Measurements from ENCODE around the gene CCDC157. TPM values are rescaled to one million over a fixed set of nuclear protein-coding genes. Genes with fewer than 3 reads are reported as not detected.

The CCDC157 gene
- total RNA-seq, 1 experiment from 2014 or later, result 6.2 TPM

DNA sequence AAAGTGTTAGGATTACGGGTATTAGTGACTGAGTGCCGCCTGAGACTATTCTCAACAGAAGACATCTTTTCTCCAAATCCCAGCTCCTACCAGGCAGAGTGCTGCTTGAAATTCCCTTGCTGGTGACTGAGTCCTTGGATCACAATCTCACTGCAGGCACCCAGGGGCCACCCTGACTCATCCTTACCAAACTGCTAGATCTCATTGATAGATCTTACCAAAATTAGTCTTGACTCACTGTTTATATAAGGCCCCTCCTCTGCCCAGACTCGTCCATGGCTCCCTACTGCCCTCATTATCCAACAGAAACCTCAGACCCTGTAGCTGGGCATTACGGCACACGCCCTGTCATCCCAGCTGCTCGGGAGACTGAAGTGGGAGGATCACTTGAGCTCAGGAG, 44.8 kb upstream of the CCDC157 start:
- BruUV-seq (replicated peaks), result no TSS peak
- CTCF ChIA-PET, result interaction anchor here (1.2 to 1.5 kb wide), 2 partner anchors 14 to 15 kb away, joined by 4 to 6 read pairs; partner anchors contain the start of gene TBC1D10A

DNA sequence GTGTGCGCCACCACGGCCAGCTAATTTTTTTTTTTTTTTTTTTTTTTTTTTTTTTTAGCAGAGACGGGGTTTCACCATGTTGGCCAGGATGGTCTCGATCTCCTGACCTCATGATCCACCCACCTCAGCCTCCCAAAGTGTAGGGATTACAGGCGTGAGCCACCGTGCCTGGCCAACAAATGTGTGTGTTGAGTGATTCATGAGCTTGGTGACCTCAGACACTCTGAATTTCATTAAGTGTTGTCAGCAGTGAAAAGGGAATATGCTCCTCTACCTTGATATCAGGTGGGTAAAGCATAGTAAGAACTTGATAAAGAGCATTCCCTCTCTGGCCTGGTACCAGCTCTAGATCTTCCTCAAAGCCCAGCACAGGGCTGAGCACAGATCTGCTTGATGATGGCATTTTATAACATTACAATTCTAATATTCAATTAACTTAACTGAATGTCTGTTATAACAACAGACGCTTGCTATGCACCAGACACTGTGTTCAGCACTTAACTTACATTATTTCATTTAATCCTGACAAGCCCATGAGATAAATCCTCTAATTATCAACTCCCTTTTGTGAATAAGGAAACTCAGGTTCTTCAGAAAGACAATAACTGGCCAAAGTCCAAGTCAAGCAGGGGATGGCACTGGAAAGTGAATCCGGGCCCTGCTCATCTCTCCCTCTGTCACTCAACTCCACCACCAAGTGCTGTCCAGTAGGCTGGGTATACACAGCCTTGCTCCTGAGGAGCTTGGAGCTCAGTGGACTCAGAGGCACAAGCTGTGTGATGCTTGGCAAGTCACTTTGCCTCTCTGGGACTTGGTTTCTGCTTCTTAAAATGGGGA, 43.1 kb upstream of the CCDC157 start:
- DNase-seq, result peak in 1 of 2 experiments; percentile 58
- Histone ChIP-seq H2AFZ (no peak overlapping the region), H3K9me2 (ENCODE audit: insufficient read depth) (no peaks in the 10 kb centered on the region), H3K4me1 (replicated peaks; ENCODE audit: insufficient read depth) (peaks cover 69% of the 10 kb centered on the region), H3K4me2 (peak overlapping the region; percentile 27; the same call in 1 of the 2 replicates), H4K20me1 (ENCODE audit: insufficient read depth) (peaks cover 13% of the 10 kb centered on the region), H3K4me3 (no peak overlapping the region), H3K79me2 (ENCODE audit: low read depth) (peaks cover 74% of the 10 kb centered on the region), H3K36me3 (ENCODE audit: low read depth) (no peaks in the 10 kb centered on the region), H3K9me3 (ENCODE audit: insufficient read depth, low read depth) (no peaks in the 10 kb centered on the region), H3K27me3 (ENCODE audit: insufficient read depth, low read depth) (no peaks in the 10 kb centered on the region), H3K27ac (peak overlapping the region; percentile 26), H3F3A (ENCODE audit: insufficient read depth, low read depth) (peaks cover 61% of the 10 kb centered on the region)
- no TSS peak for BruUV-seq (replicated peaks)
- ChIA-PET POLR2A (ENCODE audit: unreplicated experiment) (interaction anchor here (0.6 to 0.7 kb wide), 2 partner anchors 23 kb away, joined by 4 to 6 read pairs; no protein-coding TSS in a partner anchor), CTCF (interaction anchor here (1.5 kb wide), 1 partner anchor 13 kb away, joined by 4 read pairs; the partner anchor contains the start of gene TBC1D10A)
- intact Hi-C loops (cut with micrococcal nuclease; ENCODE audit: unreplicated experiment), result loop anchor here (2.0 kb wide), 1 partner anchor 23 kb away; no protein-coding TSS in a partner anchor
- TF ChIP-seq, protein P1, sequence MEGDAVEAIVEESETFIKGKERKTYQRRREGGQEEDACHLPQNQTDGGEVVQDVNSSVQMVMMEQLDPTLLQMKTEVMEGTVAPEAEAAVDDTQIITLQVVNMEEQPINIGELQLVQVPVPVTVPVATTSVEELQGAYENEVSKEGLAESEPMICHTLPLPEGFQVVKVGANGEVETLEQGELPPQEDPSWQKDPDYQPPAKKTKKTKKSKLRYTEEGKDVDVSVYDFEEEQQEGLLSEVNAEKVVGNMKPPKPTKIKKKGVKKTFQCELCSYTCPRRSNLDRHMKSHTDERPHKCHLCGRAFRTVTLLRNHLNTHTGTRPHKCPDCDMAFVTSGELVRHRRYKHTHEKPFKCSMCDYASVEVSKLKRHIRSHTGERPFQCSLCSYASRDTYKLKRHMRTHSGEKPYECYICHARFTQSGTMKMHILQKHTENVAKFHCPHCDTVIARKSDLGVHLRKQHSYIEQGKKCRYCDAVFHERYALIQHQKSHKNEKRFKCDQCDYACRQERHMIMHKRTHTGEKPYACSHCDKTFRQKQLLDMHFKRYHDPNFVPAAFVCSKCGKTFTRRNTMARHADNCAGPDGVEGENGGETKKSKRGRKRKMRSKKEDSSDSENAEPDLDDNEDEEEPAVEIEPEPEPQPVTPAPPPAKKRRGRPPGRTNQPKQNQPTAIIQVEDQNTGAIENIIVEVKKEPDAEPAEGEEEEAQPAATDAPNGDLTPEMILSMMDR (conservative IDR thresholded peaks at IDR 0.05), result no peak
- no peak for TF ChIP-seq EZH2 (IDR thresholded peaks at IDR 0.05; ENCODE audit: low read depth)

More for the DNA sequence above, 44.8 kb upstream of the CCDC157 start:
- Histone ChIP-seq H3F3A (ENCODE audit: insufficient read depth, low read depth) (peaks cover 67% of the 10 kb centered on the region), H3K27ac (peak overlapping the region; percentile 76), H2AFZ (no peak overlapping the region), H3K9me2 (ENCODE audit: insufficient read depth) (no peaks in the 10 kb centered on the region), H3K9me3 (ENCODE audit: insufficient read depth, low read depth) (no peaks in the 10 kb centered on the region), H3K79me2 (ENCODE audit: low read depth) (peaks cover 88% of the 10 kb centered on the region), H3K27me3 (ENCODE audit: insufficient read depth, low read depth) (no peaks in the 10 kb centered on the region), H4K20me1 (ENCODE audit: insufficient read depth) (peaks cover 13% of the 10 kb centered on the region), H3K36me3 (ENCODE audit: low read depth) (no peaks in the 10 kb centered on the region), H3K4me1 (replicated peaks; ENCODE audit: insufficient read depth) (peaks cover 84% of the 10 kb centered on the region), H3K4me2 (peak overlapping the region; percentile 77), H3K4me3 (peak overlapping the region; percentile 30; the same call in 1 of the 2 replicates)
- intact Hi-C loops (cut with micrococcal nuclease; ENCODE audit: unreplicated experiment), result loop anchor here (2.0 kb wide), 1 partner anchor 21 kb away; no protein-coding TSS in a partner anchor
- POLR2A ChIA-PET (ENCODE audit: unreplicated experiment), result interaction anchor here (0.6 kb wide), 2 partner anchors 9 to 280 kb away, joined by 3 to 4 read pairs; partner anchors contain the start of gene PES1
- DNase-seq, result peak; percentile 65 to 87
- TF ChIP-seq EZH2 (IDR thresholded peaks at IDR 0.05; ENCODE audit: low read depth), result no peak
- TF ChIP-seq, protein P1 (conservative IDR thresholded peaks at IDR 0.05), result no peak

DNA sequence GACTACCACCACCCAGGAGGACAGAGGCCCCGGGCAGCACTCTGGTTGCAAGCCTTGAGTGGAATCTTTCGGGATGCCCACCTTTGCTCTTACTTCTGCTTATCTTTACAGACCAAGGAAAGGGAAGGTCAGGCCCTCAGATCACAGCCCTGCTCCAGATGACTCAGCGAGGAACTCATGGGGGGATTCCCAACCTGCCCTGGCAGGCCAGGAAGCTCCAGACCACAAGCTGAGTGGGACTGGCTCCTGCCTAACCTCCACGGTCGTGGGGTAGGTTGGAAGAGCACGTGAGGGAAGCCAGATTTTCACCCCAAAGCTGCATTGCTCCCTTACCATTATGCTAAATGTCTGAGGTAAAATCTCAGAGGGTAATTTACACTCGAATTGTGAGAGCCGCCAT, 41.9 kb upstream of the CCDC157 start:
- intact Hi-C loops (cut with micrococcal nuclease; ENCODE audit: unreplicated experiment), result no loop called here
- BruUV-seq (replicated peaks), result no TSS peak
- Histone ChIP-seq H3K9me3 (ENCODE audit: insufficient read depth, low read depth) (no peaks in the 10 kb centered on the region), H3K9me2 (ENCODE audit: insufficient read depth) (no peaks in the 10 kb centered on the region), H3K27me3 (ENCODE audit: insufficient read depth, low read depth) (no peaks in the 10 kb centered on the region), H3K79me2 (ENCODE audit: low read depth) (peaks cover 73% of the 10 kb centered on the region), H3K4me2 (no peak overlapping the region), H3K27ac (peak overlapping the region; percentile 26; the same call in 1 of the 2 replicates), H4K20me1 (ENCODE audit: insufficient read depth) (peaks cover 13% of the 10 kb centered on the region), H3K4me3 (no peak overlapping the region), H2AFZ (no peak overlapping the region), H3F3A (ENCODE audit: insufficient read depth, low read depth) (peaks cover 57% of the 10 kb centered on the region), H3K4me1 (replicated peaks; ENCODE audit: insufficient read depth) (peaks cover 58% of the 10 kb centered on the region), H3K36me3 (ENCODE audit: low read depth) (no peaks in the 10 kb centered on the region)
- no peak for TF ChIP-seq EZH2 (IDR thresholded peaks at IDR 0.05; ENCODE audit: low read depth)
- TF ChIP-seq, protein P1 (conservative IDR thresholded peaks at IDR 0.05), result no peak
- ChIA-PET CTCF (no interaction called here), POLR2A (ENCODE audit: unreplicated experiment) (no interaction called here)
- no peak for DNase-seq
